GM23338 (cell line): Measurements from ENCODE around the gene BTNL2. TPM values are rescaled to one million over a fixed set of nuclear protein-coding genes. Genes with fewer than 3 reads are reported as not detected.

Experiments used
- ATAC-seq: fragments of 200-7000 bp; cut with Tn5 transposase; 3 replicates; pipeline ENCODE4 v1.9.1; 2020
- DNase-seq: peaks from one replicate; pipeline ENCODE4 v3.0.0-alpha.2; 2015; ENCODE audit warnings: low spot score
- H2AFZ ChIP-seq: fragments of 200-600 bp; sonication (generic); 2 replicates; pipeline ENCODE4 v1.8.0; 2016; ENCODE audit warnings: antibody characterized with exemption, mild to moderate bottlenecking, moderate library complexity
- H3F3A ChIP-seq: fragments of 200-600 bp; sonication (generic); replicated peaks from 2 replicates; pipeline ENCODE4 v1.8.0; 2017; ENCODE audit warnings: antibody characterized with exemption, mixed run types, low read depth
- H3K27ac ChIP-seq: fragments of 200-600 bp; sonication (generic); 2 replicates; pipeline ENCODE4 v1.6.1; 2016; ENCODE audit warnings: low read depth
- H3K27me3 ChIP-seq: fragments of 200-600 bp; sonication (generic); 2 replicates; pipeline ENCODE4 v1.8.0; 2016; ENCODE audit warnings: mild to moderate bottlenecking, mixed run types, moderate library complexity; ENCODE audit not compliant: insufficient read depth
- H3K36me3 ChIP-seq: fragments of 200-600 bp; sonication (generic); 2 replicates; pipeline ENCODE4 v1.8.0; 2016; ENCODE audit warnings: mild to moderate bottlenecking; ENCODE audit not compliant: insufficient read depth
- H3K4me1 ChIP-seq: fragments of 200-600 bp; sonication (generic); 2 replicates; pipeline ENCODE4 v1.8.0; 2016; ENCODE audit warnings: mild to moderate bottlenecking, moderate library complexity; ENCODE audit not compliant: insufficient read depth
- H3K4me2 ChIP-seq: fragments of 200-600 bp; sonication (generic); 2 replicates; pipeline ENCODE4 v1.7.1; 2017; ENCODE audit warnings: mixed run types
- H3K4me3 ChIP-seq: fragments of 200-600 bp; sonication (generic); 2 replicates; pipeline ENCODE4 v1.6.1; 2016; ENCODE audit warnings: mixed run types
- H3K79me2 ChIP-seq: fragments of 200-600 bp; sonication (generic); replicated peaks from 2 replicates; pipeline ENCODE4 v1.8.0; 2017; ENCODE audit warnings: mild to moderate bottlenecking; ENCODE audit not compliant: insufficient read depth
- H3K9me2 ChIP-seq: fragments of 200-600 bp; sonication (generic); 2 replicates; pipeline ENCODE4 v1.8.0; 2017; ENCODE audit not compliant: insufficient read depth
- H4K20me1 ChIP-seq: fragments of 200-600 bp; sonication (generic); replicated peaks from 2 replicates; pipeline ENCODE4 v1.8.0; 2017; ENCODE audit warnings: mild to moderate bottlenecking; ENCODE audit not compliant: insufficient read depth
- H3K27ac Mint-ChIP-seq: 2 replicates; pipeline ENCODE4 v1.8.0; 2020; ENCODE audit warnings: inconsistent platforms, mild to moderate bottlenecking, moderate library complexity, mixed read lengths
- H3K27me3 Mint-ChIP-seq: 3 replicates; pipeline ENCODE4 v1.8.0; 2022; ENCODE audit warnings: low read depth, mild to moderate bottlenecking, moderate library complexity, mixed read lengths, inconsistent platforms; ENCODE audit not compliant: insufficient read depth, poor library complexity
- H3K36me3 Mint-ChIP-seq: 3 replicates; pipeline ENCODE4 v1.8.0; 2021; ENCODE audit warnings: low read depth, mild to moderate bottlenecking, inconsistent platforms, moderate library complexity, mixed read lengths
- H3K4me1 Mint-ChIP-seq: 3 replicates; pipeline ENCODE4 v1.8.0; 2020; ENCODE audit warnings: mild to moderate bottlenecking, inconsistent platforms, mixed read lengths
- H3K4me3 Mint-ChIP-seq: 3 replicates; pipeline ENCODE4 v1.8.0; 2021; ENCODE audit warnings: moderate library complexity, mild to moderate bottlenecking, inconsistent platforms, mixed read lengths
- H3K9me3 Mint-ChIP-seq: 3 replicates; pipeline ENCODE4 v1.8.0; 2020; ENCODE audit warnings: moderate library complexity, mild to moderate bottlenecking, inconsistent platforms, mixed read lengths
- CREB1 ChIP-seq: fragments of 250-450 bp; sonication (Bioruptor Pico); IDR thresholded peaks from 2 replicates; pipeline ENCODE4 v1.5.0; 2020; ENCODE audit warnings: low read depth, mild to moderate bottlenecking, moderate library complexity
- CTCF ChIP-seq, 2 experiments: fragments of 200-600 bp in 1 of 2; sonication (generic) in 1 of 2; conservative IDR thresholded peaks; 2 replicates each; pipeline versions ENCODE4 v1.5.1 to v1.6.1; 2016 to 2017; ENCODE audit warnings: antibody characterized with exemption in 2 of 2, low read depth in 2 of 2, mild to moderate bottlenecking in 2 of 2, moderate library complexity in 1 of 2
- EZH2 ChIP-seq: fragments of 200-600 bp; sonication (generic); IDR thresholded peaks from one replicate; pipeline ENCODE4 v1.8.0; 2017; ENCODE audit warnings: antibody characterized with exemption, mild to moderate bottlenecking, low read depth; ENCODE audit not compliant: unreplicated experiment
- EZH2phosphoT487 ChIP-seq: fragments of 200-600 bp; sonication (generic); IDR thresholded peaks from one replicate; pipeline ENCODE4 v1.8.1; 2018; ENCODE audit warnings: antibody characterized with exemption; ENCODE audit not compliant: unreplicated experiment
- JUNB ChIP-seq: IDR thresholded peaks from one replicate; pipeline ENCODE4 v1.6.1; 2016; ENCODE audit warnings: antibody characterized with exemption; ENCODE audit not compliant: unreplicated experiment
- NANOG ChIP-seq: IDR thresholded peaks from 2 replicates; pipeline ENCODE4 v1.6.1; 2016; ENCODE audit warnings: antibody characterized with exemption, borderline replicate concordance
- POLR2AphosphoS5 ChIP-seq: IDR thresholded peaks from 2 replicates; pipeline ENCODE4 v1.6.1; 2016; ENCODE audit warnings: antibody characterized with exemption, low read depth
- REST ChIP-seq: IDR thresholded peaks from one replicate; pipeline ENCODE4 v1.6.1; 2018; ENCODE audit warnings: antibody characterized with exemption; ENCODE audit not compliant: unreplicated experiment
- STAT1 ChIP-seq: IDR thresholded peaks from one replicate; pipeline ENCODE4 v1.6.1; 2016; ENCODE audit warnings: antibody characterized with exemption; ENCODE audit not compliant: unreplicated experiment
- ZNF331 ChIP-seq: fragments of 250-450 bp; sonication (Bioruptor Pico); IDR thresholded peaks from 2 replicates; pipeline ENCODE4 v1.5.0; 2020; ENCODE audit warnings: low read depth, mild to moderate bottlenecking, moderate library complexity
- ZNF462 ChIP-seq: fragments of 250-450 bp; sonication (Bioruptor Pico); IDR thresholded peaks from 2 replicates; pipeline ENCODE4 v1.5.0; 2020; ENCODE audit warnings: mild to moderate bottlenecking, moderate library complexity
- polyA plus RNA-seq: library from polyadenylated mRNA; unstranded; fragments of >200 nt; fragmentation: Nextera tagmentation; extraction: Ambion mirVana; gene quantifications from 2 replicates; pipeline ENCODE4 v1.2.1, GENCODE V29; 2016
- total RNA-seq: library from RNA; depleted of rRNA; stranded (reverse); fragments of >200 nt; shearing (Covaris generic); gene quantifications from 2 replicates; pipeline ENCODE4 v1.2.3, GENCODE V29; 2014

The BTNL2 gene
- total and polyA plus RNA-seq, 2 experiments from 2014 or later, result not detected

- no peaks in the 10 kb centered on the region for H3K9me3 Mint-ChIP-seq
- no peak overlapping the region for H3K27ac ChIP-seq
- TF ChIP-seq NANOG, result no peak
- TF ChIP-seq REST, result no peak
- TF ChIP-seq JUNB, result no peak
- no peak for TF ChIP-seq ZNF331
- TF ChIP-seq POLR2AphosphoS5, result no peak
- TF ChIP-seq EZH2, result no peak
Observed at GRCh38 chr6:32369660-32370059, 37.3 kb downstream of the BTNL2 start.

GRCh38 chr6:32367644-32368043 lies 39.3 kb downstream of the BTNL2 start:
- Histone ChIP-seq H3K27ac (no peak overlapping the region), H3K4me2 (no peak overlapping the region), H4K20me1 (no peaks in the 10 kb centered on the region), H3K79me2 (no peaks in the 10 kb centered on the region), H2AFZ (no peak overlapping the region), H3K27me3 (no peaks in the 10 kb centered on the region), H3K4me3 (no peak overlapping the region), H3K36me3 (no peaks in the 10 kb centered on the region), H3K4me1 (no peaks in the 10 kb centered on the region), H3K9me2 (no peaks in the 10 kb centered on the region), H3F3A (no peaks in the 10 kb centered on the region)
- Mint-ChIP-seq H3K27me3 (no peaks in the 10 kb centered on the region), H3K4me1 (no peaks in the 10 kb centered on the region), H3K9me3 (no peaks in the 10 kb centered on the region), H3K36me3 (no peaks in the 10 kb centered on the region), H3K27ac (no peak overlapping the region), H3K4me3 (no peak overlapping the region)
- ATAC-seq (no peak), DNase-seq (no peak)
- no peak for TF ChIP-seq ZNF331
- no peak for TF ChIP-seq JUNB
- TF ChIP-seq CREB1 (CRISPR knock-in tag), result no peak
- TF ChIP-seq STAT1, result no peak
- TF ChIP-seq EZH2phosphoT487, result no peak
- TF ChIP-seq POLR2AphosphoS5, result no peak
- TF ChIP-seq CTCF (conservative IDR thresholded peaks at IDR 0.05; ENCODE audit: low read depth in 2 of 2), result no peak
- no peak for TF ChIP-seq ZNF462 (CRISPR knock-in tag)

More at GRCh38 chr6:32369660-32370059, 37.3 kb downstream of the BTNL2 start:
- Histone ChIP-seq H3K4me1 (no peaks in the 10 kb centered on the region), H2AFZ (no peak overlapping the region), H3F3A (no peaks in the 10 kb centered on the region), H3K27me3 (no peaks in the 10 kb centered on the region), H3K9me2 (no peaks in the 10 kb centered on the region), H3K4me3 (no peak overlapping the region), H3K79me2 (no peaks in the 10 kb centered on the region), H3K36me3 (no peaks in the 10 kb centered on the region), H4K20me1 (no peaks in the 10 kb centered on the region), H3K4me2 (no peak overlapping the region)
- no peaks in the 10 kb centered on the region for H3K36me3 Mint-ChIP-seq
- H3K4me1 Mint-ChIP-seq, result no peaks in the 10 kb centered on the region
- H3K27me3 Mint-ChIP-seq, result no peaks in the 10 kb centered on the region
- H3K4me3 Mint-ChIP-seq, result no peak overlapping the region
- no peak overlapping the region for H3K27ac Mint-ChIP-seq
- DNase-seq (no peak), ATAC-seq (no peak)
